Liver (tissue), 3 donors: ENCODE results near the gene ACTN4.

Experiments
- EGR1 ChIP-seq, 2 donors: IDR thresholded peaks; 2 replicates each; pipeline ENCODE4 v1.6.1; 2016 to 2018; ENCODE audit warnings: antibody characterized with exemption in 2 of 2, low read depth in 2 of 2
- GABPA ChIP-seq, 2 donors: IDR thresholded peaks in 1 of 2; conservative IDR thresholded peaks in 1 of 2; 2 replicates each; pipeline ENCODE4 v1.6.1; 2016; ENCODE audit warnings: antibody characterized with exemption in 2 of 2, mild to moderate bottlenecking in 1 of 2, moderate library complexity in 1 of 2
- JUND ChIP-seq, 2 donors: IDR thresholded peaks; 2 replicates each; pipeline ENCODE4 v1.6.1; 2016; ENCODE audit warnings: antibody characterized with exemption in 2 of 2
- TAF1 ChIP-seq: conservative IDR thresholded peaks from 2 replicates; pipeline ENCODE4 v1.6.1; 2016; ENCODE audit warnings: antibody characterized with exemption, mild to moderate bottlenecking
- YY1 ChIP-seq: IDR thresholded peaks from 2 replicates; pipeline ENCODE4 v1.6.1; 2016; ENCODE audit warnings: antibody characterized with exemption, mild to moderate bottlenecking
- TF ChIP-seq, protein P1 (sequence below): fragments of 150-350 bp; IDR thresholded peaks from 2 replicates; pipeline ENCODE4 v1.5.1; 2017; ENCODE audit warnings: improper control_type of control experiment, low read depth, low read length; ENCODE audit not compliant: missing input control
- TF ChIP-seq, protein P2 (sequence below): IDR thresholded peaks from 2 replicates; pipeline ENCODE4 v1.6.1; 2016; ENCODE audit warnings: antibody characterized with exemption
- TF ChIP-seq, protein P3 (sequence below): IDR thresholded peaks from 2 replicates; pipeline ENCODE4 v1.6.1; 2016; ENCODE audit warnings: antibody characterized with exemption
- TF ChIP-seq, protein P4 (sequence below): IDR thresholded peaks from 2 replicates; pipeline ENCODE4 v1.6.1; 2016; ENCODE audit warnings: antibody characterized with exemption, mild to moderate bottlenecking
- donor health status: healthy.
- donor health status: healthy.

GRCh38 chr19:38647966-38648768 is 718 bp downstream of the ACTN4 start:
- TF ChIP-seq, protein P1, sequence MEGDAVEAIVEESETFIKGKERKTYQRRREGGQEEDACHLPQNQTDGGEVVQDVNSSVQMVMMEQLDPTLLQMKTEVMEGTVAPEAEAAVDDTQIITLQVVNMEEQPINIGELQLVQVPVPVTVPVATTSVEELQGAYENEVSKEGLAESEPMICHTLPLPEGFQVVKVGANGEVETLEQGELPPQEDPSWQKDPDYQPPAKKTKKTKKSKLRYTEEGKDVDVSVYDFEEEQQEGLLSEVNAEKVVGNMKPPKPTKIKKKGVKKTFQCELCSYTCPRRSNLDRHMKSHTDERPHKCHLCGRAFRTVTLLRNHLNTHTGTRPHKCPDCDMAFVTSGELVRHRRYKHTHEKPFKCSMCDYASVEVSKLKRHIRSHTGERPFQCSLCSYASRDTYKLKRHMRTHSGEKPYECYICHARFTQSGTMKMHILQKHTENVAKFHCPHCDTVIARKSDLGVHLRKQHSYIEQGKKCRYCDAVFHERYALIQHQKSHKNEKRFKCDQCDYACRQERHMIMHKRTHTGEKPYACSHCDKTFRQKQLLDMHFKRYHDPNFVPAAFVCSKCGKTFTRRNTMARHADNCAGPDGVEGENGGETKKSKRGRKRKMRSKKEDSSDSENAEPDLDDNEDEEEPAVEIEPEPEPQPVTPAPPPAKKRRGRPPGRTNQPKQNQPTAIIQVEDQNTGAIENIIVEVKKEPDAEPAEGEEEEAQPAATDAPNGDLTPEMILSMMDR = no peak
- TF ChIP-seq, protein P2, sequence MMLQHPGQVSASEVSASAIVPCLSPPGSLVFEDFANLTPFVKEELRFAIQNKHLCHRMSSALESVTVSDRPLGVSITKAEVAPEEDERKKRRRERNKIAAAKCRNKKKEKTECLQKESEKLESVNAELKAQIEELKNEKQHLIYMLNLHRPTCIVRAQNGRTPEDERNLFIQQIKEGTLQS = no peak
- TF ChIP-seq JUND (IDR thresholded peaks at IDR 0.05) = no peak
- TF ChIP-seq, protein P3, sequence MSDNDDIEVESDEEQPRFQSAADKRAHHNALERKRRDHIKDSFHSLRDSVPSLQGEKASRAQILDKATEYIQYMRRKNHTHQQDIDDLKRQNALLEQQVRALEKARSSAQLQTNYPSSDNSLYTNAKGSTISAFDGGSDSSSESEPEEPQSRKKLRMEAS = no peak
- TF ChIP-seq, protein P4, sequence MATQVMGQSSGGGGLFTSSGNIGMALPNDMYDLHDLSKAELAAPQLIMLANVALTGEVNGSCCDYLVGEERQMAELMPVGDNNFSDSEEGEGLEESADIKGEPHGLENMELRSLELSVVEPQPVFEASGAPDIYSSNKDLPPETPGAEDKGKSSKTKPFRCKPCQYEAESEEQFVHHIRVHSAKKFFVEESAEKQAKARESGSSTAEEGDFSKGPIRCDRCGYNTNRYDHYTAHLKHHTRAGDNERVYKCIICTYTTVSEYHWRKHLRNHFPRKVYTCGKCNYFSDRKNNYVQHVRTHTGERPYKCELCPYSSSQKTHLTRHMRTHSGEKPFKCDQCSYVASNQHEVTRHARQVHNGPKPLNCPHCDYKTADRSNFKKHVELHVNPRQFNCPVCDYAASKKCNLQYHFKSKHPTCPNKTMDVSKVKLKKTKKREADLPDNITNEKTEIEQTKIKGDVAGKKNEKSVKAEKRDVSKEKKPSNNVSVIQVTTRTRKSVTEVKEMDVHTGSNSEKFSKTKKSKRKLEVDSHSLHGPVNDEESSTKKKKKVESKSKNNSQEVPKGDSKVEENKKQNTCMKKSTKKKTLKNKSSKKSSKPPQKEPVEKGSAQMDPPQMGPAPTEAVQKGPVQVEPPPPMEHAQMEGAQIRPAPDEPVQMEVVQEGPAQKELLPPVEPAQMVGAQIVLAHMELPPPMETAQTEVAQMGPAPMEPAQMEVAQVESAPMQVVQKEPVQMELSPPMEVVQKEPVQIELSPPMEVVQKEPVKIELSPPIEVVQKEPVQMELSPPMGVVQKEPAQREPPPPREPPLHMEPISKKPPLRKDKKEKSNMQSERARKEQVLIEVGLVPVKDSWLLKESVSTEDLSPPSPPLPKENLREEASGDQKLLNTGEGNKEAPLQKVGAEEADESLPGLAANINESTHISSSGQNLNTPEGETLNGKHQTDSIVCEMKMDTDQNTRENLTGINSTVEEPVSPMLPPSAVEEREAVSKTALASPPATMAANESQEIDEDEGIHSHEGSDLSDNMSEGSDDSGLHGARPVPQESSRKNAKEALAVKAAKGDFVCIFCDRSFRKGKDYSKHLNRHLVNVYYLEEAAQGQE = no peak
- TF ChIP-seq GABPA (IDR thresholded peaks at IDR 0.05 in 1 of 2, conservative IDR thresholded peaks at IDR 0.05 in 1 of 2) = no peak
- TF ChIP-seq EGR1 (IDR thresholded peaks at IDR 0.05; ENCODE audit: low read depth in 2 of 2) = no peak
- TF ChIP-seq YY1 = no peak
- no peak for TF ChIP-seq TAF1
